Measurements from ENCODE around the gene SPATA3.

DNA sequence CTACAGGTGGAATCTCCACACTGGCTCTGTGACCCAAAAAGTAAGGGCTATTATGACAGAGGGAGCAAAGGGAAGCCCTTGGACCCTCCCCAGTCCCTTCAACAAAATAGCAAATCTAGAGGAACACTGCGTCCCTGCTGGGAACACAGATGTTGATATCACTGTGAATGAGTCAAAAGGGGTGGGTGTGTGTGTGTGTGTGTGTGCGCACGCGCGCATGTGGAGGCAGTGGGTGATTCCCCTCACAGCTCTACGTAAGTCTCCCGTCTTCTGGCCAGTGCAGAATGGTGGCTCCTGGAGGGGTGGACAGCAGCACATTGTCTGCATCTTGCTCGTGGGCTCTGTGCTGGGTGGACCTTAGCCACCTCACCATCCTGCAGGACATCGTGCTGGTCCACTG lies 33.6 kb downstream of the SPATA3 start:
- TF ChIP-seq CTCF (IDR thresholded peaks at IDR 0.05) (no peak), POLR2A (IDR thresholded peaks at IDR 0.05) (no peak)
